Effector CD4-positive, alpha-beta T cell (primary cell): ENCODE results near the gene DDB1.
"Not testable (repeated sequence)": the region's sequence is repeated elsewhere in the genome, so short reads cannot be mapped to it uniquely, and the experiment has no call there.

ENCODE experiments used
- DNase-seq: peaks from one replicate; pipeline ENCODE4 v3.0.0-alpha.2; 2020

DDB1 gene

DNA sequence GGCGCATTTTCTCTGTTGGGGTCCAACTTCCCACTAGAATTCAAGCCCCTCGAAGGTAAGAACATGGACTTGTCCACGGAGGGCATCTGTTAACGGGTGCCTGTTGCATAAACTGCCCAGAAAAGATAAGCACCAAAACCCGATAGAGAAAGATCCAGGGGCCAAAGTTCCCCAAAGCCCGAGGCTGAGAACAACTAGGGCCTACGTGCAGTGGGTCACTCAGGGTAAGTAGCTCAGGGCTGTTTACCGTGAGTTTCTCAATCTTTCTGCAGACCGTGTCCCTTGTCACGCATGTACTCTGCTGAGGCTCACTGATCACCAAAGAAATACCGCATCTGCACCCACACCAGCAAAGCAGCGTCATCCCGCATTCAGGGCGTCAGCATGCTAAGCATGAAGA is 67.5 kb downstream of the DDB1 start:
- DNase-seq: no peak

DNA sequence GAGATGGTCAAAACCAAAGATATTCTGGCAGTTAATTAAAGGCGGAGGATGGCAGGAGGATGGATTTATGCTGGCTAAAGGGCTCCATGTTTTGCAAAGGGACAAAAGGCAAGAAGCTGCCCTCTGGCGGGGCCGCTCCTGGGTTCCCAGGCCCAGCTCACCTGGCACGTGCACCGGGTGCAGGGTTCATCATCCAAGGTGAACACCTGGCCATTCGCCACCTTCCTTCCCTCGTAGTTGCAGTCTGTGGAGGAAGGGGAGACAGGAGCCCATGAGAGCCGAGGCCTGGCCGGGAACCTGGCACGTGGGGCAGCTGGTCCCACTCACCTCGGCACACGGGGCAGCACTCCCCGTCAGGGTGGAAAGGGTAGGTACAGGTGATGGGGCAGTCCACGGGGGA is 68.1 kb downstream of the DDB1 start:
- no peak for DNase-seq

- DNase-seq: no peak
These were observed 68.5 kb downstream of the DDB1 start for GRCh38 chr11:61264371-61264770.

GRCh38 chr11:61259363-61259762 is 73.5 kb downstream of the DDB1 start:
- no peak for DNase-seq

- no peak for DNase-seq
These were observed 74.4 kb downstream of the DDB1 start for GRCh38 chr11:61258546-61258945.

GRCh38 chr11:61256710-61257482 is 76.0 kb downstream of the DDB1 start:
- DNase-seq: no peak

- peak; percentile 28 for DNase-seq
These were observed 78.4 kb downstream of the DDB1 start for GRCh38 chr11:61254403-61255025.

GRCh38 chr11:61252332-61252731 is 80.6 kb downstream of the DDB1 start:
- not testable (repeated sequence) for DNase-seq

DNA sequence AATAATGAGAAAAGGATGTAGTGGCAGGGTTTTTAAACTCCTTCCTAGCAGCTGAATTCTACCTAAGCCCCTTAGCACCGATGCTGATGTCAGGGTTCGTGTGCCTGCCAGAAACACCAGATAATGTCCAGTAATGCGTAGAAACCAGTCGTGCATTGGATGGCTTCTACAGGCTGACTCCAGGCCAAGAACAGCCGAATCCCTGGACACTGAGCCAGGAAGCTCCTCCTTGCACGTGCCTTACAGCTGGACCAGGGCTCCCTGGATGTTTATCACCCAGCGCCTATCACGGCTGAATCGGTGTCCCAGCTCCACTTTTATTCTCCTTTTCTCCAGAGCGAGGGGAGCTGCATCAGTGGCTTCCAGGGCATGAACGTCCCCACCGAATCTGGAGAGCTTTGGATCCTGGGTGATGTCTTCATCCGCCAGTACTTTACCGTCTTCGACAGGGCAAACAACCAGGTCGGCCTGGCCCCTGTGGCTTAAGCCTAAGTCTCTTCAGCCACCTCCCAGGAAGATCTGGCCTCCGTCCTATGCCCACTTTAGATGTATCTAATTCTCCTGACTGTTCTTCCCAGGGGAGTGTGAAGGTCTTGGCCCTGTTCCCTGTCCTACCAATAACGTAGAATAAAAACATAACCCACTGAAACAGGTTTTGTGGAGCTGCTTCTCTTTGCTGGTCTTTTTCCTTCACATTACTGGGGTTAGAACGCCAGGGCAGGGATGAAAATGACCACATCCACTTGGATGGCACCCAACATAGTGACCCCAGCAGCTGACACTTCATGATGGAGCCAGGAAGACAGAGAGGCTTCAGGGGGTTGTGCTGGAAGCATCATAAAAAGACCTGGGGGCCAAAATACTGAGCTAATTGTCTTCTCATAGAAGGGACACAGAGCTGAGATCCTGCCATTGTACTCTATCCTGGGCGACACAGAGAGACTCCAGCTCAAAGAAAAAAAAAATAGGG is 81.8 kb downstream of the DDB1 start:
- DNase-seq: not testable (repeated sequence)
